DMS114 treated with DMSO at 0.1 percent for 48 hours (cell line): ENCODE results near the gene GIPC1.
"Not testable (repeated sequence)": the region's sequence is repeated elsewhere in the genome, so short reads cannot be mapped to it uniquely, and the experiment has no call there.

Source experiments
- DNase-seq: peaks from one replicate; lab custom pipeline; 2025; ENCODE audit not compliant: unreplicated experiment; lab: John Stamatoyannopoulos, UW

GIPC1 gene

GRCh38 chr19:14472202-14472938, 23.6 kb downstream of the GIPC1 start:
- no peak for DNase-seq

GRCh38 chr19:14471436-14472187, 24.3 kb downstream of the GIPC1 start:
- DNase-seq, result no peak

GRCh38 chr19:14470031-14470876, 25.7 kb downstream of the GIPC1 start:
- no peak for DNase-seq

GRCh38 chr19:14467816-14468215, 28.1 kb downstream of the GIPC1 start:
- DNase-seq, result no peak

GRCh38 chr19:14467391-14467790, 28.5 kb downstream of the GIPC1 start:
- no peak for DNase-seq

GRCh38 chr19:14463747-14464146, 32.2 kb downstream of the GIPC1 start:
- no peak for DNase-seq

GRCh38 chr19:14462401-14462800, 33.5 kb downstream of the GIPC1 start:
- not testable (repeated sequence) for DNase-seq

GRCh38 chr19:14460935-14461334, 35.0 kb downstream of the GIPC1 start:
- no peak for DNase-seq

GRCh38 chr19:14459703-14460102, 36.2 kb downstream of the GIPC1 start:
- no peak for DNase-seq

GRCh38 chr19:14452303-14452702, 43.6 kb downstream of the GIPC1 start:
- not testable (repeated sequence) for DNase-seq

- DNase-seq, result no peak
Measured at GRCh38 chr19:14450876-14451275, 45.1 kb downstream of the GIPC1 start.

- no peak for DNase-seq
Measured at GRCh38 chr19:14450168-14450874, 45.6 kb downstream of the GIPC1 start.

- no peak for DNase-seq
Measured at GRCh38 chr19:14449321-14449720, 46.6 kb downstream of the GIPC1 start.

GRCh38 chr19:14446336-14447036, 49.4 kb downstream of the GIPC1 start:
- no peak for DNase-seq

- no peak for DNase-seq
Measured at GRCh38 chr19:14443632-14444216, 52.2 kb downstream of the GIPC1 start.

- DNase-seq, result no peak
Measured at GRCh38 chr19:14442891-14443631, 52.9 kb downstream of the GIPC1 start.

- DNase-seq, result no peak
Measured at GRCh38 chr19:14441041-14441938, 54.6 kb downstream of the GIPC1 start.

GRCh38 chr19:14440049-14440448, 55.9 kb downstream of the GIPC1 start:
- no peak for DNase-seq
